Stimulated activated CD4-positive, alpha-beta T cell treated with anti-CD3 and anti-CD28 coated beads, Interleukin-2, amount 100 ng/mL, for 48 hours (primary cell): ENCODE data around the gene PPRC1.

ENCODE experiments used
- DNase-seq, 2 donors: peaks; one replicate each; pipeline ENCODE4 v3.0.0-alpha.2; 2020

Gene PPRC1

GRCh38 chr10:102117391-102118159 lies 15.3 kb upstream of the PPRC1 start:
- peak; percentile 42 to 47 for DNase-seq

DNA sequence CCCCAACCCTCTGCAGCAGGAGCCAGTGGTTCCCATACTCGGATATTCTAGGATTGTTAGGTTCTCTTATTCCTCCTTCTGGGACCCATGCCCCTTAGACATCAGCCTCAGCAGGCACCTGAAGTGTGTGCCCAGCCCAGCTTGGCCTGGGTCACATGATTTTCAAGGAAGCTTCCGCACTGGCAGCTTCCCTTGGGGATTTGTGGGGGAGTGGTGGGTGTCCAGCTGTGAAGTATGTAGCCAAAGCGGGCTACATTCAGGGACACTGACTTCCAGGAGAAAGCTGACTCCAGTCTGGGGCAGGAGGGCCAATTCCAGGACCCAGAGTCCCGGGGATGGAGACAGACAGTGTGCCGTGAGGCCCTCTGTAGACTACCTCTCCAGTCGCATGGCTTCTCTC lies 14.0 kb upstream of the PPRC1 start:
- no peak for DNase-seq

- peak; percentile 41 to 42 for DNase-seq
Measured at GRCh38 chr10:102119417-102120141, 13.3 kb upstream of the PPRC1 start.

DNA sequence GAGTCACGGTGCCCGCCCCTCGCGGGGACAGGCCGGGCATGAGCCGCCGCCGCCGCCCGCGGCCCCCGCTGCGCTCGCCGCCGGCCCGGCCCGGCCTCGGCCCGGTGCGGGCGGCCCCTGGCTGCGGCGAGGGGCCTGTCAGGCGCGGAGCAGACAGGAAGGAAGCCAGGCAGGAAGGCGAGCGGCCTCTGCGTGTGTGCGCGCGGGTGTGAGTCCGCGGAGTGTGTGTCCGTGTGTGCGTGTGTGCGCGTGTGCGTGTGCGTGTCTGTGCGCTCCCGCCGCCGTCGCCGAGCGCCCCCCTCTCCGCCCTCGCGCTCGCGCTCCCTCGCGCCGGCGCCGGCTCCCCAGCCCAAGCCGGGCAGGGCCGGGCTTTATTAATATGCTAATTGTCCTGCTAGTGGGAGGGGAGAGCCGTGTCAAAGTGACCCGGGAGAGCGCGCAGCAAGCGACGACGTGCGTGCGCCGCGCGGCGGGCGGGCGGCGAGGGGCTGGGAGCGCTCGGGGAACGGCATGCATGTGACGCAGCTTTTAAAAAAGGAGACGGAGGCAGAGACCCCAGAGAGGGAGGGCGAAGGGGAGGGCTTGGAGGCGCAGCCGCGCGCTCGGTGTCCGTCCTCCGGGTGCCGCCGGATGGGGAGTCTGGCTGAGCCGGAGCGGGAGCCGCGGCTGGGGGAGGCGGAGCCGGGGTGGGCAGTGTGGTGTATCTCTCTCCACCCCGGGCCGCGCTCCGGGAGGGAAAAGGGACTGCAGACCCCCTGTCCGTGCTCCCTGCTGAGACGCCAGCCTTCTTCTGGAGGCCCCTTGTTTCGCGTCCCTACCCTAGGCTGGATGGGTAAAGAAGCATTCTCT lies 12.5 kb upstream of the PPRC1 start, which contains the start of gene LDB1:
Gene LDB1, minus strand, starts transcription at position 227 of the 849 bp plus-strand sequence. CDS start 258 bp downstream, outside the sequence.
- DNase-seq: peak; percentile 52 to 55

DNA sequence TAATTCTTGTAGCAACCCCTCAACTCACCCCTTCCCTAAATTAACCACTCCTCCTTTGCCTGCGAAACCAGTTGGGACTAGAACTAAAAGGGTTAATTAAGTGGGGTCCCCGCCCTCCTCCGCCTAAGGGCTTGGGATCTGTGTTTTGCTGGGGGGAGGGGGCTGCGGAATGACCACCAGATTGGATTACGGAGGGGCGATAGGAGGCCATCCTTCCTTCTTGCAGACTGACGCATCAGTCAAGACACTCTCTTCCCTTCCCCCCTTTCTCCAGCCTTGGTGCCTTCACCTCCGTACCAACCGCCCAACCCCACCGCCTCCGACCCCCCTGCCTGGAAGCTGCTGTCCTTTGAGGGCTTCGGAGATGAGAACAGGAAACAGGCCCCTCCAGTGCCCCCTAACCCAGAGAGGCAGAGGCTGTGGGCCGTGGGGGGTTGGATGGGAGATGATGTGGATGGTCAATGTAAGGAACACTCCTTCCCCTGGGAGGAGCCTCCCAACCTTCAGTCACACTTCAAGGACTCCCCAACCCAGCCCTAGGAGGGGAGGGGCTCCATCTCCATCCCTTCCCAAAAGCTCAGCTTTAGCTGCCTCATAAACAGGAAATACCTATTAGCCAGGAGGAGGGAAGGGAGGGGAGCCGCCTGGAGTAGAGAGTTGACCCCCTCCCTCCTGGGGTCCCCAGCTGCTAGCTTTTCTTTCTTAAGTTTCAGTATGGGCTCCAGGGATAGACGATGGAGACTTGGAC lies 11.7 kb upstream of the PPRC1 start:
- no peak for DNase-seq

DNA sequence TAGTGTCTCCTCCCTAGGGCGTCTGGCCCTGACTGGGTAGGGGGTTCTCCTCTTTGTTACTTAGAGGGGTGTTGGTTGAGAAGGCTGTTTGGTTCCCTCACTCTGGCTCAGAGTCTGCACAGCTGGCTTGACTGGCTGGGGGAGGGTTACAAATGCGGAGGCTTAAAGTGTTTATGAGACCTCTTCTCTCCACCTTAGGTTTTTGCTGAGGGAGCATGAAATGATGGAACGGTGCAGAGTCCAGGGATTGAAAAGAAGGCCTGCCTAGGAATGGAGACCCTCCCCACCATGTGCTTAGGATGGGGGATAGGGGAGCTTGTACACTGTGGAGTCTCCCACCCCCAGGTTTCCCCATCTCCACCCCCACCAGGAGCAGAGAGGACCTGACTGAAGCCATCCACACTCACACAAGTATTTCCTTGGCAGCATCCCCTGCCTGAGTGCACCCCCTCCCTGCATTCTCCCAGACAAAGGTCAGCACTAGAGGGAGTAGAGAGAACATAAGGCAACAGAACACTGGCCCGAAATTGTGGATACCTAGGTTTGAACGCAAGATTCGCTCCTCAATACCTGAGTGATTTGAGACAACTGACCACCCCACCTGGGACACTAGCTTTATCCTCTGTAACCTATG lies 11.0 kb upstream of the PPRC1 start:
- DNase-seq: no peak

DNA sequence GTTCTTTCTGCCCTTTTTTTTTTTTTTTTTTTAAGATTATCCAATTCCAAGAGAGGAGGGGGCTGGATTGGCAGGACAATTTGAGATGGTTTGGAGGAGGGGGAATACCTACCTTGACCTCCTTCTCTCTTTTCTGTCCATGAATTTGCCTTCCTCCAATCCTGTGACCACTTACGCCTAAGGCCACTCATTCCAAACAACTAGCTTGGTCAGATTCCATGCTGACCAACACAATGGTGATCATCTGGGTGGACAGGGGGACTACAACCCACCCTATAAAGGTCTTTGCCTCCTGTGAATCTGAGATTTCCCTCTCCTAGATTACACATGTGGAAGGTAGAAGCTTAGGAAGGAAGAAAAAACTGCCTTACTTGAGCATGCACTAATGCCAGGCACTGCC lies 10.4 kb upstream of the PPRC1 start:
- no peak for DNase-seq

DNA sequence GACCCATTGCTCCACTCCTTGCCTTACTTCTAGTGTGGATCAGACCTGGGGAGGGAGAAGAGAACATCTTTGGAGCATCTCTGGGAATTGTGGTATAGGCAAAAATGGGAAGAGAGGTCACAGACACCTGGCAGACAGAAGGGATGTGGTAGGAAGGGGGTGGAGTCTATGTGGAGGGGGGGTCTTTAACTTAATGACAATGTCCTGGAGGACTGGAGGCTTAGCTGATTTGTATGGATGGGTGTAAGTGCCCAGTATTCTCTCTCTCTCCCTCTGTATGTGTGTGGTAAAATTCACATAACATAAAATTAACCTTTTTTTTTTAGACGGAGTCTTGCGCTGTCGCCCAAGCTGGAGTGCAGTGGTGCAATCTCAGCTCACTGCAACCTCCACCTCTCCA lies 9.6 kb upstream of the PPRC1 start:
- DNase-seq: no peak

DNA sequence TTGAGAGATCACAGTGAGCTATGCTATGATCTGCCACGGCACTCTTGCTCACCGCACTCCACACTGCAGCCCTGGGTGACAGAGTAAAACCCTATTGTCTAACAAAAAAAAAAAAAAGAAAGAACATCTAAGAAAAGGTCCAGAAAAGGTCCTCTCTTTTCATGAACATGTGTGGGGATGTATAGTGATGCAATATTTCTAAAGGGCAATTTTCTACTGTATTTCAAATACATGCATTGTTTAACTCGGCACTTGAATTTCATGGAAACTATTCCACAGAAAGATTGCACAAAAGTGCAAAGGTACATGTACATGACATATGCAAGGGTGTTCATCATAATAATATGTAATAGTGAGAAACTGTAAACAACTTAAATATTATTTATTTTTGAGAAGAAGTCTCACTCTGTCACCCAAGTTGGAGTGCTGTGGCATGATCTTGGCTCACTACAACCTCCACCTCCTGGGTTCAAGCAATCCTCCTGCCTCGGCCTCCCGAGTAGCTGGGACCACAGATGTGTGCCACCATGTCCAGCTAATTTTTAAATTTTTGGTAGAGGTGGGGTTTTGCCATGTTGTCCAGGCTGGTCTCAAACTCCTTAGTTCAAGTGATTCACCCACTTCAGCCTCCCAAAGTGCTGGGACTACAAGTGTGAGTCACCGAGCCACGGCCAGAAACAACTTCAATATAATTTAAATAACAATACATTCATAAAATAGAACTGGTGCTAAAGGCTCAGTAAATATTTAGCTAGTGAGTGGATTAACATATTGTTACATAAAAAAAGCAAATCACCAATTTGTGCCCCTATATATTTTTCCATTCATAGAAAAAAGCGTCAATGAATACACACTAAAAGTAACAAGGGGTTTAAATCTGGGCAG lies 1.3 kb upstream of the PPRC1 start:
- no peak for DNase-seq

DNA sequence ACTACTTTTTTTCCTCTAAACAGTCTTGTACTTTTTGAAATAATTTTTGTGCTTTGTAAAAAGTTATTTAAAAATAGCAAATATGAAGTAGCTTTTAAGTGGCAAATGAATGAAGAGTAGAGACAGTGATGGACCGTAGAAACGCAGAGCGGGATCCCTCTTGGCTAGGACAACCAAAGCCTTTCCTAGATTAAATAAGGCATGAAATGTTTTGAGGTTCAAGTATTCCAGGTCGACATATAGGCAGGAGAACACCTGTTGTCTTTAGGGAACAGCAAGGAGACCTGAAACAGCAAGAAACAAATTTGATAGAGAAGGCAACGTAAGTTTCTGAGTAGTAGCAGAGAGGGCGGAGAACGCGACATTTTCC lies 662 bp upstream of the PPRC1 start:
- DNase-seq: no peak

GRCh38 chr10:102133373-102134195 lies 744 bp downstream of the PPRC1 start:
- DNase-seq: peak; percentile 53 to 60

DNA sequence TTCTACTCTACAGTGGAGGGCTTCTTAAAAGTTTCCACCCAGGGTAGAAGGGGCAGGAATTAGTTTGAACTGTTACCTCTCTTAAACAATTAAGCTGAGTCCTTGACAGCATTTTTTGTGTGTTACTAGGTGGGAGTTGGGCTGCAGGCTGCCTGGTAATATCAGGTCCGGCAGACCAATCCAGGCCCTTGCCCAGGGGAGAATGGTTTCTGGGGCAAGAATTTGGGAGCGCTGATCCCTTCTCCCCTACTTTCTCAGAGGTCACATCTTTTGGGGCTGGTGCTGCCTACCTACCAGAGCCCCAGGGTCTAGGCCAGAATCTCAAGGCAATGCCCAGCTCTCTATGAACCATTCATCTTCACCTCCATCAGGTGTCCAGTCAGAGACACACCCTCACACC lies 1.6 kb downstream of the PPRC1 start:
- no peak for DNase-seq

DNA sequence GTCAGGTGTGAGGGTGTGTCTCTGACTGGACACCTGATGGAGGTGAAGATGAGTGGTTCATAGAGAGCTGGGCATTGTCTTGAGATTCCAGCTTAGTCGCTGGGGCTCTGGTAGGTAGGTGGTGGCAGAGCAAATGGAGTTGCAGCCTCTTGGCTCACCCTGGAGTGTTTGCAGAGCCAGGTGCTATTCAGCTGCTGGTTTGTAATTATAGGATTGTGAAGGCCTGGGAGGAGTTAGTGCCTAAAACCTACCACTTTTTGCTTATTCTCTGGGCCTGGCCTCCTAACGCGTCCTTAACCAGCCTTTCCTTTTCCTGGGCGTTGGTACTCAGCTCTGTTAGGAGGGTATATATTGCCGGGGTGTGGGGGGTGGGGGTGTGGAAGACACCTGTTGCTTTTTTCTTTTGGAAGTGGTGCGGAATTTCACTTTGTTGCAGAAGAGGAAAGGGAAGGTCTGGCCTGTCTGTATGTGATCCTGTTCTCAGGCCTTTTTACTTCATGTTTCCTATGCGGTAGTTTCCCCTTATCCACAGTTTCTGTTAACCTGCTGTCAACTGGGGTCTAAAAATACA lies 3.2 kb downstream of the PPRC1 start:
- DNase-seq: no peak

DNA sequence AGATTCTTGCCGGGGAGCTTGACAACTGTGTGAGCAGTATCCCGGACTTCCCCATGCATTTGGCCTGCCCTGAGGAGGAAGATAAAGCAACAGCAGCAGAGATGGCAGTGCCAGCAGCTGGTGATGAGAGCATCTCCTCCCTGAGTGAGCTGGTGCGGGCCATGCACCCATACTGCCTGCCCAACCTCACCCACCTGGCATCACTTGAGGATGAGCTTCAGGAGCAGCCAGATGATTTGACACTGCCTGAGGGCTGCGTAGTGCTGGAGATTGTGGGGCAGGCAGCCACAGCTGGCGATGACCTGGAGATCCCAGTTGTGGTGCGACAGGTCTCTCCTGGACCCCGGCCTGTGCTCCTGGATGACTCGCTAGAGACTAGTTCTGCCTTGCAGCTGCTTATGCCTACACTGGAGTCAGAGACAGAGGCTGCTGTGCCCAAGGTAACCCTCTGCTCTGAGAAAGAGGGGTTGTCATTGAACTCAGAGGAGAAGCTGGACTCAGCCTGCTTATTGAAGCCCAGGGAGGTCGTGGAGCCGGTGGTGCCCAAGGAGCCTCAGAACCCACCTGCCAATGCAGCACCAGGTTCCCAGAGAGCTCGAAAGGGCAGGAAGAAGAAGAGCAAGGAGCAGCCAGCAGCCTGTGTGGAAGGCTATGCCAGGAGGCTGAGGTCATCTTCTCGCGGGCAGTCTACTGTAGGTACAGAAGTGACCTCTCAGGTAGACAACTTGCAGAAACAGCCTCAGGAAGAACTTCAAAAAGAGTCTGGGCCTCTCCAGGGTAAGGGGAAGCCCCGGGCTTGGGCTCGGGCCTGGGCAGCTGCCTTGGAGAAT lies 6.7 kb downstream of the PPRC1 start:
- no peak for DNase-seq

GRCh38 chr10:102140218-102140617 lies 7.4 kb downstream of the PPRC1 start:
- no peak for DNase-seq

DNA sequence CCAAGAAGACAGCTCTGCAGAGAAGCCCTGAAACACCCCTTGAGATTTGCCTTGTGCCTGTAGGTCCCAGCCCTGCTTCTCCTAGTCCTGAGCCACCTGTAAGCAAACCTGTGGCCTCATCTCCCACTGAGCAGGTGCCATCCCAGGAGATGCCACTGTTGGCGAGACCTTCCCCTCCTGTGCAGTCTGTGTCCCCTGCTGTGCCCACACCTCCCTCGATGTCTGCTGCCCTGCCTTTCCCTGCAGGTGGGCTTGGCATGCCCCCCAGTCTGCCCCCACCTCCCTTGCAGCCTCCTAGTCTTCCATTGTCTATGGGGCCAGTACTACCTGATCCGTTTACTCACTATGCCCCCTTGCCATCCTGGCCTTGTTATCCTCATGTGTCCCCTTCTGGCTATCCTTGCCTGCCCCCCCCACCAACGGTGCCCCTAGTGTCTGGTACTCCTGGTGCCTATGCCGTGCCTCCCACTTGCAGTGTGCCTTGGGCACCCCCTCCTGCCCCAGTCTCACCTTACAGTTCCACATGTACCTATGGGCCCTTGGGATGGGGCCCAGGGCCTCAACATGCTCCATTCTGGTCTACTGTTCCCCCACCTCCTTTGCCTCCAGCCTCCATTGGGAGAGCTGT lies 8.2 kb downstream of the PPRC1 start:
- DNase-seq: no peak

GRCh38 chr10:102141583-102142107 lies 8.8 kb downstream of the PPRC1 start:
- DNase-seq: no peak

- DNase-seq: no peak
Measured at GRCh38 chr10:102146971-102147428, 14.2 kb downstream of the PPRC1 start.
